Motor neuron (in vitro differentiated cells): ENCODE results near the gene PSTPIP2. TPM values are rescaled to one million over a fixed set of nuclear protein-coding genes. Genes with fewer than 3 reads are reported as not detected.

Experiments
- ATAC-seq, 8 experiments: fragments of 200-7000 bp; cut with Tn5 transposase; replicated peaks in 6 of 8; 2 replicates each; pipeline ENCODE4 v1.8.0; 2021; ENCODE audit warnings: mild to moderate bottlenecking in 8 of 8, moderate library complexity in 8 of 8
- H3K27ac ChIP-seq, 2 donors: fragments of 250-450 bp; sonication (Bioruptor Pico); 2 replicates each; pipeline ENCODE4 v1.9.0; 2021; ENCODE audit warnings: antibody characterized with exemption in 2 of 2, mild to moderate bottlenecking in 2 of 2, moderate library complexity in 1 of 2
- H3K4me1 ChIP-seq, 2 donors: fragments of 250-450 bp; sonication (Bioruptor Pico); replicated peaks in 1 of 2; 2 replicates each; pipeline ENCODE4 v1.6.1; 2021; ENCODE audit warnings: antibody characterized with exemption in 2 of 2, mild to moderate bottlenecking in 2 of 2, moderate library complexity in 1 of 2
- H3K4me3 ChIP-seq, 5 donors: fragments of 250-450 bp; sonication (Bioruptor Pico); 2 replicates each; pipeline ENCODE4 v1.9.0; 2021; ENCODE audit warnings: antibody characterized with exemption in 5 of 5, mild to moderate bottlenecking in 5 of 5, moderate library complexity in 4 of 5
- WGBS, 10 experiments: fragments of 450-650 bp; shearing (Covaris generic); methylation state at CpG; one replicate each; pipeline ENCODE4 v1.0.0; 2022; 5-methylcytosine and 5-hydroxymethylcytosine counted together
- in situ Hi-C, 9 experiments: fragments of 400-800 bp; cut with MboI; loops; one replicate each; pipeline ENCODE4 v1.15.0; 2021; ENCODE audit warnings: low sequenced_read_pairs in 9 of 9, low pct_unique_long_range_greater_than_20kb in 2 of 9; ENCODE audit not compliant: unreplicated experiment in 9 of 9
- total RNA-seq, 8 experiments: library from RNA; unstranded; fragments of 300-600 nt; gene quantifications; 2 replicates each; pipeline versions ENCODE4 v1.2.3 to v1.2.4, GENCODE V29; 2022

PSTPIP2 gene
- total RNA-seq, 8 experiments from 2014 or later = 0.81 to 7.0 (median 2.8) TPM

GRCh38 chr18:46084431-46084830 is 12.4 kb upstream of the PSTPIP2 start:
- no peak for ATAC-seq
- Histone ChIP-seq H3K4me1 (no peaks in the 10 kb centered on the region), H3K27ac (no peak overlapping the region), H3K4me3 (no peak overlapping the region)
- WGBS, 10 experiments = 76 to 100% (median 94%) methylated on average over 1 to 2 of the region's 2 CpGs; no CpG with 5 or more reads in 1 of the 10 experiments
- in situ Hi-C loops = no loop called here

DNA sequence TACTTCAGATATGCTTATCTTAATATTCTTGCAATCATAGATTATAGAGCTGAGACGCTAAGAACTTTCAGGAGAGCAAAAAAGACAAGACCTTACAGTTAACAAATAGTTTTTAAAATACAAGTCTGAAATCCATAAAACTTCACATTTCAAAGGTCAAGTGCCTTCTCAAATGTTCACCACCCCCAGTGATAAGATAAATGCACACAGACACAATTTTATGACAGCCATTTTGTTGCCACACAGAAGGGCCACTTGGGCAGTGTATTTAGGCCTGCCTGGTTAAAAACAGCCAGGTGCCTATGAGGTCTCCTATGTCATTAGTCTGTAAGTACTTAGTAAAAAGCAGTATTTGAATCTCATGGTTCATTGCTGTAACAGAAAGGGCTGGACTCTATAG is 8.1 kb upstream of the PSTPIP2 start:
- 86 to 100% (median 100%) methylated on average over 1 of the region's 1 CpG; no CpG with 5 or more reads in 1 of the 10 experiments for WGBS, 10 experiments
- no peak overlapping the region for H3K27ac ChIP-seq
- no peak overlapping the region for H3K4me3 ChIP-seq
- no peak for ATAC-seq
- in situ Hi-C loops = no loop called here
- H3K4me1 ChIP-seq = no peaks in the 10 kb centered on the region

GRCh38 chr18:46079336-46079735 is 7.3 kb upstream of the PSTPIP2 start:
- Histone ChIP-seq H3K27ac (no peak overlapping the region), H3K4me1 (no peaks in the 10 kb centered on the region), H3K4me3 (no peak overlapping the region)
- in situ Hi-C loops = no loop called here
- ATAC-seq = no peak

DNA sequence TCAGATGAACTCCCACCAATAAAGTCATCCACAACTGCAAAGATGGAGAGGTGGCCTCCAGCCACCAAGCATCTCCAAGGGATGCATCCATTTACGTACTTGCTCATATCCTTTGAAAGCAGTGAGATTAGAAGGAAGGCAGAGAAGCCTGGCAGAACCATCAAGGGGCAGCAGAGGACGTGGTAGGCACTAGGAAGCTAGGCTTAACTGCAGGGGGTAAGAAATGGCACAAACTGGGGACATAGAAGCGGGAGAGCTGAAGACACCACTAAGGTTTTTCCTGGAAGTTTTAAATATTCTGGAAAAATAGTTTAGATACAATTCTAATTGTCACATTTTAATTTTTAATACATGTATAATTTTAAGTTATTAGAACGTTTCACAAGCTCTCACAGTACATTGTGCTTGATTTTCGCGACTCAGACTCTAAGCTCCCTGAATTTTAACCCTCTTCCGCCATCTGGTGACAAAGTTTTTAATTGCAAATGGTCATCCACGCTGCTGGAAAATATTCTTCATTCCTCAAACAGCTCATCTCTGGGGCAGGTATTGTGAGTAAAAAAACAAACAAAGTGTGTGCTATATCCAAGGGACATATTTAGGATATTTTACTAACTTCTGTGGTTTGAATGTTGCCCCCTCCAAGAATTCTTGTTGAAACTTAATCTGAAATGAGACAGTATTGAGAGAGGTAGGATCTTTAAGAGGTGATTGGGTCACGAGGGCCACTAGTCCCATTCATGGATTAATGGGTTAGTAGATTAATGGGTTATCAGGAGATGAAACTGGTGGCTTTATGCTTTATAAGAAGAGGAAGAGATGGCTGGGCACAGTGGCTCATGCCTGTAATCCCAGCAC is 1.6 kb upstream of the PSTPIP2 start:
- peak; percentile 8 to 52 (median 40) for ATAC-seq
- Histone ChIP-seq H3K4me1 (no peaks in the 10 kb centered on the region), H3K27ac (no peak overlapping the region), H3K4me3 (no peak overlapping the region)
- in situ Hi-C loops = loop anchor here in 2 of 9 experiments (25.0 kb wide), 1 partner anchor 411 kb away; no protein-coding TSS in a partner anchor
- 10 to 67% (median 27%) methylated on average over 2 to 9 of the region's 9 CpGs for WGBS, 10 experiments

GRCh38 chr18:46072959-46073358 is 899 bp upstream of the PSTPIP2 start:
- in situ Hi-C loops = loop anchor here in 2 of 9 experiments (25.0 kb wide), 1 partner anchor 411 kb away; no protein-coding TSS in a partner anchor
- no peak for ATAC-seq
- no peak overlapping the region for H3K4me3 ChIP-seq
- WGBS, 10 experiments = 83 to 100% (median 94%) methylated on average over 2 to 3 of the region's 3 CpGs; no CpG with 5 or more reads in 5 of the 10 experiments
- H3K4me1 ChIP-seq = no peaks in the 10 kb centered on the region
- no peak overlapping the region for H3K27ac ChIP-seq

GRCh38 chr18:46072376-46072867 is 362 bp upstream of the PSTPIP2 start:
- Histone ChIP-seq H3K27ac (no peak overlapping the region), H3K4me3 (peak overlapping the region; percentile 63 to 81 (median 73)), H3K4me1 (no peaks in the 10 kb centered on the region)
- ATAC-seq = peak in 7 of 8 experiments; percentile 3 to 19 (median 10)
- 0 to 62% (median 20%) methylated on average over 1 to 13 of the region's 25 CpGs; no CpG with 5 or more reads in 4 of the 10 experiments for WGBS, 10 experiments
- in situ Hi-C loops = loop anchor here in 2 of 9 experiments (25.0 kb wide), 1 partner anchor 410 kb away; no protein-coding TSS in a partner anchor

DNA sequence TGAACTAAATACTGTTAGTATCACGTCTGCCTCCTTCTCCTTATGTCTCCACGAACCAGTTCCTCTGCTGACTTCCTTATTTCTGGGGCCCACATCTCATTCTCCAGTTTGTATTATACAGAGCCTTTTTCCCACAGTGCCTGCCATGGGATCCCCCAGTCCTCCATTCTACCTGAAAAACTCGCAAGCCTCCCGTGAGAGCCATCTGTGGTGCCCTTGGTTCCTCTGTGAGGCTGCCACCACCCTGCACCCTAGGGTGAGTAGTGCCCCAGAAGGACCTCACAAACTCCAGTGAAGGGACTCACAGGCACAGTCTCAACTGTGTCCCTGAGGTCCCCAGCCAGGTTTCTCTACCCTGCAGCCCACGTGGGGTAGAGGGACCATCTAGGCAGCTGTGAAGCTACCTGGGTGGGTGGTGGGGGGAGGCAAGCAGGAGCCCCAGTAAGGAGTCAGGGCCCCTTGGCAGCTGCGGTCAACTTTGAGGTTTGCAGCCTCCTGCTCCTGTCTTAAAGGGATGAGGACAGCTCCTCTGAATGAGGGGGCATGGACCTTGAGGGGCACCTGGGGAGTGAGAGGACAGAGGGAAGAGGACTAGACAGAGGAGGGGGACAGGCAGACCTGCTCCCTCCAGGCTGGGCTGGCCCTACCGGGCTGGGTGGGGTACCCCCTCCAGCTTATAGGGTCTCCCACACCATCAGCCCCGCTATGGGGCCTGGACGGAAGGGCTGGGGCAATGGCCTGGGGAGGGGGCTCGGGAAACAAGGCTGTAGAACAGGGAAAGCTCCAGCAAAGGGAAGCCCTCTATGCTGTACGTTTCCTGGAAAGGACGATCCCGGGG is 1.0 kb downstream of the PSTPIP2 start:
- ATAC-seq = peak in 4 of 8 experiments; percentile 2 to 8 (median 4)
- H3K27ac ChIP-seq = no peak overlapping the region

GRCh38 chr18:46070232-46070631 is 1.8 kb downstream of the PSTPIP2 start:
- in situ Hi-C loops = loop anchor here in 2 of 9 experiments (25.0 kb wide), 1 partner anchor 408 kb away; no protein-coding TSS in a partner anchor
- 86 to 100% methylated on average over 1 of the region's 6 CpGs; no CpG with 5 or more reads in 8 of the 10 experiments for WGBS, 10 experiments
- H3K4me1 ChIP-seq = no peaks in the 10 kb centered on the region
- H3K27ac ChIP-seq = no peak overlapping the region
- no peak for ATAC-seq
- no peak overlapping the region for H3K4me3 ChIP-seq

More for the DNA sequence above, 1.0 kb downstream of the PSTPIP2 start:
- WGBS, 10 experiments = 40 to 100% (median 87%) methylated on average over 1 to 3 of the region's 13 CpGs; no CpG with 5 or more reads in 5 of the 10 experiments
- in situ Hi-C loops = loop anchor here in 2 of 9 experiments (25.0 kb wide), 1 partner anchor 409 kb away; no protein-coding TSS in a partner anchor
- H3K4me1 ChIP-seq = no peaks in the 10 kb centered on the region
- H3K4me3 ChIP-seq = peak overlapping the region; percentile 63 to 81 (median 73)

DNA sequence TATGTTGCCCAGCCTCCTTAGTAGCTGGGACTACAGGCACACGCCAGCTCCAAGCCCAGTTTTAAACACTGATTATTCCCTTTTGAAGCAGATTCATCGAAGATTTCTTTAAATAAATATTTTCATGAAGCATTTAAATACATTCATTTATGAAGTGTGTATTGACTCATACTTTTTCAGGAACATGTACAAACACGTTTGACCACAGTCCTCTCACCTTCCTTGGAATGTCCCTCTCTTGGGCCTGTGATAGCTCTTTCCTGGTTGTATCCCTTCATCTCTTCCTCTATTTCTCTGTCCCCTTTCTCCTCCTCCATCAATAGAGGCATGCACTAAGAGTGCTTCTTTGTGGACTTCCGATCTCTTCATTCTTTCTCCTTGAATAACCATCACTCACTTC is 2.5 kb downstream of the PSTPIP2 start:
- 48 to 100% (median 80%) methylated on average over 2 to 4 of the region's 4 CpGs; no CpG with 5 or more reads in 1 of the 10 experiments for WGBS, 10 experiments
- Histone ChIP-seq H3K4me3 (no peak overlapping the region), H3K27ac (no peak overlapping the region), H3K4me1 (no peaks in the 10 kb centered on the region)
- in situ Hi-C loops = loop anchor here in 2 of 9 experiments (25.0 kb wide), 1 partner anchor 407 kb away; no protein-coding TSS in a partner anchor
- ATAC-seq = no peak

- Histone ChIP-seq H3K4me1 (no peaks in the 10 kb centered on the region), H3K4me3 (no peak overlapping the region), H3K27ac (no peak overlapping the region)
- in situ Hi-C loops = loop anchor here in 2 of 9 experiments (25.0 kb wide), 1 partner anchor 406 kb away; no protein-coding TSS in a partner anchor
- 17 to 56% methylated on average over 1 of the region's 1 CpG; no CpG with 5 or more reads in 8 of the 10 experiments for WGBS, 10 experiments
- ATAC-seq = no peak
Measured at GRCh38 chr18:46068763-46069162, 3.3 kb downstream of the PSTPIP2 start.

- peak in 1 of 8 experiments; percentile 34 for ATAC-seq
- no peak overlapping the region for H3K27ac ChIP-seq
- no peak overlapping the region for H3K4me3 ChIP-seq
- in situ Hi-C loops = loop anchor here in 2 of 9 experiments (25.0 kb wide), 1 partner anchor 405 kb away; no protein-coding TSS in a partner anchor
- no peaks in the 10 kb centered on the region for H3K4me1 ChIP-seq
- WGBS, 10 experiments = 22 to 97% (median 78%) methylated on average over 1 to 4 of the region's 5 CpGs; no CpG with 5 or more reads in 3 of the 10 experiments
Measured at GRCh38 chr18:46067438-46068007, 4.5 kb downstream of the PSTPIP2 start.

- ATAC-seq = no peak
- Histone ChIP-seq H3K4me3 (no peak overlapping the region), H3K4me1 (no peaks in the 10 kb centered on the region), H3K27ac (no peak overlapping the region)
- in situ Hi-C loops = loop anchor here in 2 of 9 experiments (25.0 kb wide), 1 partner anchor 400 kb away; no protein-coding TSS in a partner anchor
- WGBS, 10 experiments = 80 to 100% (median 95%) methylated on average over 1 to 4 of the region's 5 CpGs; no CpG with 5 or more reads in 2 of the 10 experiments
Measured at GRCh38 chr18:46062781-46063180, 9.3 kb downstream of the PSTPIP2 start.
